DND-41 (cell line): Measurements from ENCODE around the gene PID1.

Source experiments
- CTCF ChIP-seq: IDR thresholded peaks from 2 replicates; pipeline ENCODE4 v1.5.1; 2012; ENCODE audit warnings: borderline replicate concordance, low read length, moderate library complexity, mild to moderate bottlenecking; ENCODE audit not compliant: poor library complexity, severe bottlenecking; ENCODE audit errors: extremely low read depth
- EZH2 ChIP-seq: IDR thresholded peaks from 3 replicates; pipeline ENCODE4 v1.6.1; 2012; ENCODE audit warnings: borderline replicate concordance, low read depth, mild to moderate bottlenecking, moderate library complexity, low read length, inconsistent platforms; ENCODE audit not compliant: severe bottlenecking

GRCh38 chr2:229098801-229099200, 172.3 kb downstream of the PID1 start:
- TF ChIP-seq CTCF (no peak), EZH2 (no peak)
